ENCODE data around the gene ABCA13. TPM values are rescaled to one million over a fixed set of nuclear protein-coding genes. Genes with fewer than 3 reads are reported as not detected.

The ABCA13 gene
- total and polyA plus RNA-seq, 3 experiments from 2014 or later = not detected

DNA sequence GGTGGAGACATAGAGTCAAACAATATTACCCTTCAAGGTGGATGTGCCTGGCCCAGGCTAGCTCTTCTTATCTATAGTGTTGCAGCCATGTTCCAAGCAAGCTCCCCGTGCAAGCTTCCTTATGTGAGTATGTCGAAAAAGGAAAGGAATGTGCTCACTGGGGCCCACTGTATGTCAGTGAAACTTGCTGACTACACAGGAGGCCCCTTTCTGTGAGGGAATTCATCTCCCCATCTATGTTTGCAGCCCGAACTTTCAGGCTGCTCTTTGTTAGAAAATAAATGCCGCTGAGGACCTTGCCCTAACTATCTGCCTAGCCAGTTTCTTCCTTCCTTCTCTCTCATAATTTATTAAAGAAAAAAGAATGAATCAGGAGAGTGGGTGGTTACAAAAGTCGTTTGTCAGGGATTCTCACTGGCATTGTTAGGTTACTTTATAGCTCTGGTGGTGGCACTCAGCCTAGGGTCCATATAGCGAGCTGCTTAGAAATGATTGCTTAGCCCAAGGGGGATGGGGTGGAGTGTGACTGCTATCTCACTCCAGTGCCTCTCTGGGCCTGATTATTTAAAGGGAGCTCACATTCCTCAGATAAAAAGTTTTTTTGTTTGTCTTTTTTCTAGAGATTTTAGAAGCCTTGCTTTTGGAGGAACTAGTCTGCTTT, 302.1 kb downstream of the ABCA13 start:
- no peak overlapping the region for H3K4me3 Mint-ChIP-seq
- no peaks in the 10 kb centered on the region for H3K27me3 ChIP-seq (ENCODE audit: insufficient read depth, low read length, poor library complexity, severe bottlenecking)
- no peaks in the 10 kb centered on the region for H3K4me1 ChIP-seq (ENCODE audit: insufficient read depth, low read length)
- no peak overlapping the region for H3K4me3 ChIP-seq (ENCODE audit: low read length)
- no peaks in the 10 kb centered on the region for H3K36me3 Mint-ChIP-seq
- no peaks in the 10 kb centered on the region for H3K27me3 Mint-ChIP-seq
- H3K27ac ChIP-seq (ENCODE audit: low read depth, low read length) = no peak overlapping the region
- H3K9me3 Mint-ChIP-seq = peaks cover 0 to 8% (median 2%) of the 10 kb centered on the region in 5 donors
- DNase-seq = no peak
- H3K27ac Mint-ChIP-seq = no peak overlapping the region
- ChIA-PET CTCF (no interaction called here), POLR2A (no interaction called here)
- no peaks in the 10 kb centered on the region for H3K4me1 Mint-ChIP-seq
- H3K36me3 ChIP-seq (ENCODE audit: insufficient read depth, low read length) = no peaks in the 10 kb centered on the region
- no peaks in the 10 kb centered on the region for H3K9me3 ChIP-seq (ENCODE audit: low read length)

DNA sequence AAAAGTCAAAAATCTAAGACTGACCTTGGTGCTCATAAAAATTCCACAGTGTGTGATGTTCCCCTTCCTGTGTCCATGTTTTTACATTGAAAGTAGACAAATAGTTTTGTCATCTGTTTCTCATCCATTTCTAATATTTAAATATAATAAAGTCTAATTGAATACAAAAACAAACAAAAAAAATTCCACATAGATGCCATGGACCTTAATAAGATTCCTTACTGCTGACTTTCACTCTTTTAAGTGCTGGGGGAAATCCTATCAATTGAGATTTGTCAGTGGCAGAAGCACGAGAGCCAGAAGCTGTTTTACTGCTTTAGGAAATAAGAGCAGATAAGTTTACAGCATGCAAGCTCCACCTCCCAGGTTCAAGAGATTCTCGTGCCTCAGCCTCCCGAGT, 310.0 kb downstream of the ABCA13 start:
- Mint-ChIP-seq H3K4me1 (no peaks in the 10 kb centered on the region), H3K9me3 (peaks cover 0 to 14% (median 5%) of the 10 kb centered on the region in 5 donors), H3K27ac (no peak overlapping the region), H3K27me3 (no peaks in the 10 kb centered on the region), H3K4me3 (no peak overlapping the region), H3K36me3 (no peaks in the 10 kb centered on the region)
- Histone ChIP-seq H3K4me3 (ENCODE audit: low read length) (no peak overlapping the region), H3K36me3 (ENCODE audit: insufficient read depth, low read length) (no peaks in the 10 kb centered on the region), H3K27me3 (ENCODE audit: insufficient read depth, low read length, poor library complexity, severe bottlenecking) (no peaks in the 10 kb centered on the region), H3K9me3 (ENCODE audit: low read length) (no peaks in the 10 kb centered on the region), H3K4me1 (ENCODE audit: insufficient read depth, low read length) (no peaks in the 10 kb centered on the region), H3K27ac (ENCODE audit: low read depth, low read length) (no peak overlapping the region)
- ChIA-PET CTCF (no interaction called here), POLR2A (no interaction called here)
- DNase-seq = no peak

- H3K27ac ChIP-seq (ENCODE audit: low read depth, low read length) = no peak overlapping the region
- H3K27me3 ChIP-seq (ENCODE audit: insufficient read depth, low read length, poor library complexity, severe bottlenecking) = no peaks in the 10 kb centered on the region
- no peaks in the 10 kb centered on the region for H3K36me3 ChIP-seq (ENCODE audit: insufficient read depth, low read length)
- H3K27me3 Mint-ChIP-seq = no peaks in the 10 kb centered on the region
- H3K4me1 Mint-ChIP-seq = no peaks in the 10 kb centered on the region
- POLR2A ChIA-PET = no interaction called here
- no peaks in the 10 kb centered on the region for H3K36me3 Mint-ChIP-seq
- no peak overlapping the region for H3K4me3 ChIP-seq (ENCODE audit: low read length)
- H3K9me3 Mint-ChIP-seq = peaks cover 0 to 2% (median 0%) of the 10 kb centered on the region in 5 donors
- CTCF ChIA-PET = no interaction called here
- no peak overlapping the region for H3K27ac Mint-ChIP-seq
- no peaks in the 10 kb centered on the region for H3K4me1 ChIP-seq (ENCODE audit: insufficient read depth, low read length)
- no peaks in the 10 kb centered on the region for H3K9me3 ChIP-seq (ENCODE audit: low read length)
- no peak for DNase-seq
- no peak overlapping the region for H3K4me3 Mint-ChIP-seq
Measured at GRCh38 chr7:48497521-48497920, 326.3 kb downstream of the ABCA13 start.

- H3K9me3 ChIP-seq (ENCODE audit: low read length) = no peaks in the 10 kb centered on the region
- H3K27ac ChIP-seq (ENCODE audit: low read depth, low read length) = no peak overlapping the region
- DNase-seq = no peak
- no peaks in the 10 kb centered on the region for H3K27me3 ChIP-seq (ENCODE audit: insufficient read depth, low read length, poor library complexity, severe bottlenecking)
- peaks cover 0 to 3% (median 0%) of the 10 kb centered on the region in 5 donors for H3K9me3 Mint-ChIP-seq
- no peaks in the 10 kb centered on the region for H3K4me1 Mint-ChIP-seq
- POLR2A ChIA-PET = no interaction called here
- H3K4me3 Mint-ChIP-seq = no peak overlapping the region
- CTCF ChIA-PET = no interaction called here
- H3K36me3 ChIP-seq (ENCODE audit: insufficient read depth, low read length) = no peaks in the 10 kb centered on the region
- H3K27me3 Mint-ChIP-seq = peaks cover 0 to 2% of the 10 kb centered on the region in 2 donors
- no peak overlapping the region for H3K27ac Mint-ChIP-seq
- no peak overlapping the region for H3K4me3 ChIP-seq (ENCODE audit: low read length)
- H3K36me3 Mint-ChIP-seq = no peaks in the 10 kb centered on the region
- H3K4me1 ChIP-seq (ENCODE audit: insufficient read depth, low read length) = no peaks in the 10 kb centered on the region
Measured at GRCh38 chr7:48502021-48502420, 330.8 kb downstream of the ABCA13 start.

DNA sequence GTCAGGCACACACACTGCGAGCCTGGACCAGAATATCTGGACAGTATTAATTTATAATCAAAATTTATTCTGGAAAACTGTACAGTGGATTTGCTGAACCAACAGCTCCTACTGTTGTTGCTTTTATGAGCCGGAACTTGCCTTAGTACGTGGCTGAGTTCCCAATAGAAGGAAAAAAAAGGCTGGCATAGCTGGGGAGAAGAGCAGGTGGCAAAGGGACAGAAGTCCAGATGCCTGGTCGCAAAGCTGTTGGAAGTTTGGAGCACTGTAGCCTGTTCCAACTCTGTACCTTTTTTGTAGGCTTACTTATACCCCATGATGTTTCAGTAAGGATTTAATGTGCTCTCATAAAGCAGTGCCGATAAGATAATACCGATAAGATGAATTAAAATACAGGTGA, 333.8 kb downstream of the ABCA13 start:
- no peak for DNase-seq
- no peaks in the 10 kb centered on the region for H3K4me1 Mint-ChIP-seq
- no peaks in the 10 kb centered on the region for H3K4me1 ChIP-seq (ENCODE audit: insufficient read depth, low read length)
- no peaks in the 10 kb centered on the region for H3K36me3 Mint-ChIP-seq
- peaks cover 0 to 2% of the 10 kb centered on the region in 2 donors for H3K27me3 Mint-ChIP-seq
- peaks cover 0 to 3% (median 0%) of the 10 kb centered on the region in 5 donors for H3K9me3 Mint-ChIP-seq
- no peak overlapping the region for H3K27ac ChIP-seq (ENCODE audit: low read depth, low read length)
- no peak overlapping the region for H3K4me3 ChIP-seq (ENCODE audit: low read length)
- H3K36me3 ChIP-seq (ENCODE audit: insufficient read depth, low read length) = no peaks in the 10 kb centered on the region
- ChIA-PET CTCF (no interaction called here), POLR2A (no interaction called here)
- H3K4me3 Mint-ChIP-seq = no peak overlapping the region
- H3K9me3 ChIP-seq (ENCODE audit: low read length) = no peaks in the 10 kb centered on the region
- H3K27ac Mint-ChIP-seq = no peak overlapping the region
- H3K27me3 ChIP-seq (ENCODE audit: insufficient read depth, low read length, poor library complexity, severe bottlenecking) = no peaks in the 10 kb centered on the region

GRCh38 chr7:48505466-48505865, 334.2 kb downstream of the ABCA13 start:
- Mint-ChIP-seq H3K9me3 (peaks cover 0 to 3% (median 0%) of the 10 kb centered on the region in 5 donors), H3K27me3 (peaks cover 0 to 2% of the 10 kb centered on the region in 2 donors), H3K4me1 (no peaks in the 10 kb centered on the region), H3K36me3 (no peaks in the 10 kb centered on the region), H3K27ac (no peak overlapping the region), H3K4me3 (no peak overlapping the region)
- no peaks in the 10 kb centered on the region for H3K27me3 ChIP-seq (ENCODE audit: insufficient read depth, low read length, poor library complexity, severe bottlenecking)
- H3K4me1 ChIP-seq (ENCODE audit: insufficient read depth, low read length) = no peaks in the 10 kb centered on the region
- DNase-seq = no peak
- no peak overlapping the region for H3K4me3 ChIP-seq (ENCODE audit: low read length)
- H3K36me3 ChIP-seq (ENCODE audit: insufficient read depth, low read length) = no peaks in the 10 kb centered on the region
- POLR2A ChIA-PET = no interaction called here
- H3K27ac ChIP-seq (ENCODE audit: low read depth, low read length) = no peak overlapping the region
- no peaks in the 10 kb centered on the region for H3K9me3 ChIP-seq (ENCODE audit: low read length)
- CTCF ChIA-PET = no interaction called here

DNA sequence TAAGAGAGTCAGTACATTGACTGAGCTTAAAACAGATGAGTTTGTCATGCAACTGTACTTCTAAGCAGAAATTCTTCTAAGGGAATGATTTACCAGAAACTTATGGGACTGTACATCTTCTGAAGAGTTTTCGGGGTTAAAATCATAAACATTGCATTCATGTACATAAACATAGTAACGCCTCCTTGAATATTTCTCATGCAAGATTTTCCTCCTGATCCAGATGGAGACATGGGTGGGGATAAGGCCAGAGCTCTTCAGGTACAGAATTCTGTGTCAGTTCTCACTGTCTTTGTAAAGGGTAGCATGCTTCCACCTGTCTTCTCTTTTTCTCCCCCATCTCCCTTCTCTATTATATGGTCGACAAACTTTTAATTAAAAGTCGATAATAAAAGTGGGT, 335.3 kb downstream of the ABCA13 start:
- Mint-ChIP-seq H3K27ac (no peak overlapping the region), H3K4me3 (no peak overlapping the region), H3K9me3 (peaks cover 0 to 1% (median 0%) of the 10 kb centered on the region in 5 donors), H3K36me3 (no peaks in the 10 kb centered on the region), H3K4me1 (no peaks in the 10 kb centered on the region), H3K27me3 (peaks cover 0 to 2% of the 10 kb centered on the region in 2 donors)
- no peak for DNase-seq
- ChIA-PET CTCF (interaction anchor here (1.7 kb wide), 1 partner anchor 16 kb away, joined by 3 read pairs; no protein-coding TSS in a partner anchor), POLR2A (no interaction called here)
- Histone ChIP-seq H3K9me3 (ENCODE audit: low read length) (no peaks in the 10 kb centered on the region), H3K4me1 (ENCODE audit: insufficient read depth, low read length) (no peaks in the 10 kb centered on the region), H3K4me3 (ENCODE audit: low read length) (no peak overlapping the region), H3K27me3 (ENCODE audit: insufficient read depth, low read length, poor library complexity, severe bottlenecking) (no peaks in the 10 kb centered on the region), H3K36me3 (ENCODE audit: insufficient read depth, low read length) (no peaks in the 10 kb centered on the region), H3K27ac (ENCODE audit: low read depth, low read length) (no peak overlapping the region)

- H3K9me3 ChIP-seq (ENCODE audit: low read length) = no peaks in the 10 kb centered on the region
- no peak overlapping the region for H3K4me3 Mint-ChIP-seq
- POLR2A ChIA-PET = no interaction called here
- no peak for DNase-seq
- no peak overlapping the region for H3K27ac ChIP-seq (ENCODE audit: low read depth, low read length)
- no peaks in the 10 kb centered on the region for H3K27me3 Mint-ChIP-seq
- no peaks in the 10 kb centered on the region for H3K4me1 Mint-ChIP-seq
- peak overlapping the region in 1 of 8 donors; percentile 17 for H3K27ac Mint-ChIP-seq
- CTCF ChIA-PET = no interaction called here
- H3K9me3 Mint-ChIP-seq = no peaks in the 10 kb centered on the region
- H3K36me3 Mint-ChIP-seq = no peaks in the 10 kb centered on the region
- no peaks in the 10 kb centered on the region for H3K4me1 ChIP-seq (ENCODE audit: insufficient read depth, low read length)
- no peaks in the 10 kb centered on the region for H3K27me3 ChIP-seq (ENCODE audit: insufficient read depth, low read length, poor library complexity, severe bottlenecking)
- no peak overlapping the region for H3K4me3 ChIP-seq (ENCODE audit: low read length)
- no peaks in the 10 kb centered on the region for H3K36me3 ChIP-seq (ENCODE audit: insufficient read depth, low read length)
Measured at GRCh38 chr7:48511080-48511479, 339.8 kb downstream of the ABCA13 start.

Measured in CD8-positive, alpha-beta memory T cell (primary cell).